Measurements from ENCODE around the gene ITGB4.

The ITGB4 gene

GRCh38 chr17:75720656-75721462 is at the start of gene ITGB4:
Gene ITGB4, plus strand, starts transcription at chr17:75721459. Its CDS starts 3,245 bp downstream, at chr17:75724704.
- no peak for DNase-seq (ENCODE audit: low read depth)

- no peak for DNase-seq (ENCODE audit: low read depth)
Measured at GRCh38 chr17:75672011-75672410, 49.2 kb upstream of the ITGB4 start.

DNA sequence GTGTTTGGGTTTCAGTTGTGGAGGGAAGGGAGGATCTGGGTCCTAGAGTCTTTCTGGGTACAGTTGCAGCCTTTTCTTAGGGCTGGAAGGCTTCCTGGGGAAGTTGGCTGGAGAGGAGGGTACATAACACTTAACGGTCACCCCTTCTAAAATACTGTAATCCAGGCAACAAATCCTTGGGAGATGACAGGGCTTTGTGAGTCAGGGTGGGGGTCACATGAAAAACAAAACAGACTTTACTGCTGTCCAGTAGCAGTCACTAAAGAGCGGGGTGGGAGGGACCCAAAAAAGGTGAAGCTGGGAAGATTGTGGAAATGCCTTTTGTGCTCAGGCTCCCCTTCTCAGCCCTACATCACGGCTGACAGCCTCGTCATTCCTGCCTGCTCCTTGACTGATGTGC is 47.8 kb upstream of the ITGB4 start:
- no peak for DNase-seq (ENCODE audit: low read depth)

DNA sequence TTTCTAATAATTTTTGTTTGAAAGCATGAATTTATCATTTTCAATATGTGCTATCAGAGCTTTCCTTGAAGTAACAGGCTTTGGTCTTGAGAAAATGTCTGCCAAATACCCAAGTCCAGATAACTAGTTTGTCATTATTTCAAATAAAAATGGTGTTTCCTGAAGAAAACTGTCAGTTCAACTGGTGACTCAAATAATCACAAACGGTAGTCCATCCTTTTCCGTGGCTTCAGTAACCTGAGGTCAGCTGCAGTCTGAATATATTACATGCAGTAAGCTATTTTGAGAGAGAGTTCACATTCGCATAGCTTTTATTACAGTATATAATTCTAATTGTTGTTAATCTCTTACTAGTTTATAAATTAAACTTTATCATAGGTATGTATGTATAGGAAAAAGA is 44.8 kb upstream of the ITGB4 start:
- no peak for DNase-seq (ENCODE audit: low read depth)

DNA sequence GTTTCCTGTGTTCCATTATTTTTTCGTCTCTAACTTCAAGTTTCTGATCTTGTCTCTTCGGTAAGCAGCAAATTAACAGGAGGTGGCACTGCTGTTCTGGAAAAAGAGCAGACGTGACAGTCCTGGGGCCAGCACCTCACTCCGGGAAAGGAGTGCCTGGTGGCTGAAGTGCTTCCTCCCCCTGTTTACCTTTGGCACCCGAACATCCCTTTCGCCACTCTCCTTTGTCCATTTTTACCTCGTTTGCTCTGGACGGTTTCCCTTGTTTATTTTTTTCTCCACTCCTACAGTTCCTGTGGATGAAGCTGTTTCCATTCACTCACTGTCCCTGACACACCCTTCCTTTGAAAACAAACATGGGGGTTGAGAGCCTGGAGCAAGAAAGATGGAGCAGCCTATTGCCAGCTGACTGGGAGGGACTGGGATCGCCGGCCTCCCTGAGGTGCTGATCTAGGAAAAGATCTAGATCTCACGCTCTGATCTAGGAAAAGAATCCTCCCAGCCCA is 41.5 kb upstream of the ITGB4 start:
- DNase-seq (ENCODE audit: low read depth) = no peak

GRCh38 chr17:75680431-75680830 is 40.8 kb upstream of the ITGB4 start:
- no peak for DNase-seq (ENCODE audit: low read depth)

GRCh38 chr17:75681289-75681688 is 40.0 kb upstream of the ITGB4 start:
- DNase-seq (ENCODE audit: low read depth) = no peak

- no peak for DNase-seq (ENCODE audit: low read depth)
Measured at GRCh38 chr17:75683583-75683982, 37.7 kb upstream of the ITGB4 start.

GRCh38 chr17:75684249-75684648 is 37.0 kb upstream of the ITGB4 start:
- DNase-seq (ENCODE audit: low read depth) = no peak

GRCh38 chr17:75684924-75685323 is 36.3 kb upstream of the ITGB4 start:
- peak; percentile 54 for DNase-seq (ENCODE audit: low read depth)

- no peak for DNase-seq (ENCODE audit: low read depth)
Measured at GRCh38 chr17:75685499-75685898, 35.8 kb upstream of the ITGB4 start.

DNA sequence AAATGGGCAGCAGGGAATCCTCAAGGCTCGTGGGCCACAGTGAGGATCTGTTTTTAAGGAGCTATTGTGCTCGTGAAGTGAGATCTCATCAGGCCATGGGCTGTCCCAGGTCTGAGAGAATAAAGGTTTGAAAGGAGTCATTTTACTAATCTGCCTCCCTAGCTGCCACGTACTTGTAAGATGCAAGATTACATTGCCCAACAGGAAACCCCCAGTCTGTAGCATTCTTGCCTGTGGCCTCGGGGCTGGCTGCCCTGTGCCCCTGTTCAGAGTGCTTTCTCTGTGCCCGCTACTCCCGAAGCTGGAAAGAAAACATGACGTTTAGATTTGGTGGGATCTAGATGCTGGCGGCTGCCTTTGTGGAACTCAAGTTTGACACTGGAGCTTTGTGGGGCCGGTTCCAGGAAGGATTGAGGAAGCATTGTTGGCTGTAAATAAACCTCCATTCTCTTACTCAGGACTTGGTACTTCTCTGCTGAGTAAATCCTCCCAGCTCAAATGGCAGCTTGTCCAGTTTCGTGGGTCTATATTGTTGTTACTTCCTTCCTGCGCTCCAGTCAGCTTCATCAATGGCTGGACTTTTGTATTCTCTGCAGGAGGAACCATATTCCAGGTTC is 32.9 kb upstream of the ITGB4 start:
- no peak for DNase-seq (ENCODE audit: low read depth)

DNA sequence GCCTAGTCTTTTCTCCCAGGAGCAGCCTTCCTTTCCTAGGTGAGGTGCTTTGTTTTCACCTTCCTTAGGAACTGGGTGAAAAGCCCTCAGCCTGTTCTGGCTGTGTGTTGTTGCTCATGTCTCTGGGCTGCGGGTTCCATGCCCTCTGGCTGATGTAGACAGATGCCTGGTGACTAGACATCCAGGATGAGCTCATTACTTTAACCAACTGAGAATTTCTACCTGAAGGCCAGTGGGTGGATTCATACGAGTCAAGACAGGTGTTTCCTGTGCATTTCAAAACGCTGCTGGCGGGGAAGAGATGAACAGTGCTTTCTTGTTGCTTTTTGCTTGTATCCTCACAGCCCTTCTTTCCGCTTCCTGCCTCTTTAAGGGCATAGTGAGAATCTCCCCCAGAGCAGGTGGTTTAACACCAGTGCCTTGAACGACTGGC is 31.8 kb upstream of the ITGB4 start:
- no peak for DNase-seq (ENCODE audit: low read depth)

- DNase-seq (ENCODE audit: low read depth) = no peak
Measured at GRCh38 chr17:75691371-75691791, 29.9 kb upstream of the ITGB4 start.

- no peak for DNase-seq (ENCODE audit: low read depth)
Measured at GRCh38 chr17:75691801-75692626, 29.2 kb upstream of the ITGB4 start.

GRCh38 chr17:75692976-75693375 is 28.3 kb upstream of the ITGB4 start:
- DNase-seq (ENCODE audit: low read depth) = no peak

- peak; percentile 97 for DNase-seq (ENCODE audit: low read depth)
Measured at GRCh38 chr17:75693500-75694481, 27.5 kb upstream of the ITGB4 start.

GRCh38 chr17:75694536-75694935 is 26.7 kb upstream of the ITGB4 start:
- no peak for DNase-seq (ENCODE audit: low read depth)

DNA sequence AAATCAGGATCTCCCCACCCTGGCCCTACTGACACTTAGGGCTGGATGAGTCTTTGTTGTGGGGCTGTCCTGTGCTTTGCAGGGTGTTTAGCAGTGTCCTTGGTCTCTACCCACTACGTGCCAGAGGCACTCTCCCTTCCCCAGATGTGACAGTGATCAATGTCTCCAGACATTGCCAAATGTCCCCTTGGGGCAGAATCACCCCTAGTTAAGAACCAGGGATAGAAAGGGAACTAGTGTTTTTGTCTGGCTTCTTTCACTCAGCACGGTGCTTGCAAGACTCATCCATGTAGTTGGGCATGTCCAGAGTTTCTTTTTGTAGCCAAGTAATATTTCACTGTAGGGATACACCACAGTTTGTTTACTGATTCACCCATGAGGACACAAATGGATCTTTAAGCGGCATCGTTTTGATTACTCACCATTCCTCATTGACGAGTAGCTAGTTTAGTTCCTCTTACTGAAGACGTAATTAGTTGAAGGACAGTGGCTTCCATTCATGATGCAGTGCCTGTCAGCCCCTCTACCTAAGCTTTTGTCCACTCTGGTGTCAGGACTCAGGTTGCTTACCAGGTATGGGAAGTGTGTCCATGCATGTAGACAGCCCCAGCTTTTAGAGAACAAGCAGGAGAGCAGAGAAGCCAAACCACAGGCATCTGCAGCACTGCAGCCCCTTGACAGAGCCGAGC is 26.0 kb upstream of the ITGB4 start:
- DNase-seq (ENCODE audit: low read depth) = peak; percentile 66

DNA sequence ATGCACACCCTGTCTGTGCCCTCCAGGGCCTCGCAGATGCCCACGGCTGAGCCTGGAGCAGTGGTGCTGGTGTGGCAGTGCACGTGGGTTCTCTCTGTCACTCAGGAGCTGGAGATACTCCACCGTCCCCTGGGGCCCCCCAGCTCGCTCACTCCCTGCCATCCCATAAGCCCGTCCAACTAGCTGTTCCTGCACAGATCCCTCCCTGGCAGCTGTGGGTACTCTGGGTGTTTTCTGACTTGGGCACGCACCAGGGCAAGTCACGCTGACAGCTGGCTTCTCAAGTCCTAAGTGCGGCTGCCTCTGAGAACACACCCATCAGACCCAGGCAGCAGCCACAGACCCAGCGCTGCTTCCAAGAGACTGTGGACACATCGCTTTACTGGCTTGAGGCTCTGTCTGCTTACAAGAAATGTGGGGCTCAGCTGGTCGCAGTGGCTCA is 25.4 kb upstream of the ITGB4 start:
- no peak for DNase-seq (ENCODE audit: low read depth)
